NCI-H345 treated with DMSO at 0.1 percent for 48 hours (cell line): ENCODE results near the gene AFAP1L2.

Source experiments
- DNase-seq: peaks from one replicate; lab custom pipeline; 2025; ENCODE audit not compliant: unreplicated experiment; lab: John Stamatoyannopoulos, UW

Gene AFAP1L2

GRCh38 chr10:114412907-114413797, 8.8 kb upstream of the AFAP1L2 start:
- DNase-seq = no peak

GRCh38 chr10:114408968-114409444, 4.7 kb upstream of the AFAP1L2 start:
- DNase-seq = no peak

GRCh38 chr10:114408112-114408967, 4.0 kb upstream of the AFAP1L2 start:
- DNase-seq = peak; percentile 60

GRCh38 chr10:114406455-114406854, 2.2 kb upstream of the AFAP1L2 start:
- DNase-seq = no peak

GRCh38 chr10:114405011-114405350, 679 bp upstream of the AFAP1L2 start:
- no peak for DNase-seq

GRCh38 chr10:114403541-114404161, 651 bp downstream of the AFAP1L2 start:
- DNase-seq = no peak

- no peak for DNase-seq
Observed at GRCh38 chr10:114402871-114403540, 1.3 kb downstream of the AFAP1L2 start.

GRCh38 chr10:114402233-114402632, 2.1 kb downstream of the AFAP1L2 start:
- DNase-seq = no peak

- no peak for DNase-seq
Observed at GRCh38 chr10:114401195-114401791, 3.0 kb downstream of the AFAP1L2 start.

- no peak for DNase-seq
Observed at GRCh38 chr10:114400091-114400490, 4.2 kb downstream of the AFAP1L2 start.

- no peak for DNase-seq
Observed at GRCh38 chr10:114399576-114399975, 4.7 kb downstream of the AFAP1L2 start.

GRCh38 chr10:114398587-114399331, 5.5 kb downstream of the AFAP1L2 start:
- DNase-seq = no peak

GRCh38 chr10:114397651-114398145, 6.6 kb downstream of the AFAP1L2 start:
- no peak for DNase-seq

- no peak for DNase-seq
Observed at GRCh38 chr10:114396464-114396863, 7.8 kb downstream of the AFAP1L2 start.

- DNase-seq = no peak
Observed at GRCh38 chr10:114395366-114396022, 8.8 kb downstream of the AFAP1L2 start.

GRCh38 chr10:114394531-114394930, 9.8 kb downstream of the AFAP1L2 start:
- DNase-seq = no peak

GRCh38 chr10:114393886-114394285, 10.4 kb downstream of the AFAP1L2 start:
- no peak for DNase-seq

GRCh38 chr10:114393482-114393881, 10.8 kb downstream of the AFAP1L2 start:
- no peak for DNase-seq
